ENCODE data around the gene OR13H1. TPM values are rescaled to one million over a fixed set of nuclear protein-coding genes. Genes with fewer than 3 reads are reported as not detected.

Gene OR13H1
- total RNA-seq, 2 donors from 2014 or later, result not detected

DNA sequence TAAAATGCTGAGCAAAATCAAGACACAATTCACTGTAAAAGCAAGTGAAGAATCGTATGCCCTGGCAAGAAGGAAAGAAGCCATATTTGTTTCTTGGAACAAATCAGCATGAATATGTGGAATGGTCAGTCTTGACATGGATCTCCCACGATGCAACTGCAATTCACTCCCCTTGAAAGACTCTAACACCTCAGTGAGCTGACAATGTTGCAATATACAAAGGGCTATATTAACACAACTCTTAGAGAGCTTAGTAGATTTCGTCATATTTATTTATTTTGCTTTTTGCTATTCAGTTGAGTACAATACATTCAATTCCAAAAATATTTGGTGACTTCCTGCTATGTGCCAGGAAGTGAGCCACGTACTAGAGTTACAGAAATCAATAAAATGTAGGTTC is 14.7 kb downstream of the OR13H1 start:
- Mint-ChIP-seq H3K36me3 (ENCODE audit: low read depth) (peaks cover 7% of the 10 kb centered on the region), H3K4me1 (no peaks in the 10 kb centered on the region), H3K4me3 (no peak overlapping the region), H3K9me3 (peaks cover 23% of the 10 kb centered on the region), H3K27me3 (ENCODE audit: insufficient read depth) (no peaks in the 10 kb centered on the region), H3K27ac (no peak overlapping the region)
- Histone ChIP-seq H3K4me1 (ENCODE audit: control insufficient read depth, insufficient read depth, low read length) (no peaks in the 10 kb centered on the region), H3K4me3 (ENCODE audit: low read length) (no peak overlapping the region), H3K9ac (ENCODE audit: extremely low read depth, low read length, poor library complexity, severe bottlenecking) (no peak overlapping the region), H3K27me3 (ENCODE audit: control insufficient read depth, insufficient read depth, low read length, poor library complexity, severe bottlenecking) (no peaks in the 10 kb centered on the region), H3K36me3 (ENCODE audit: control insufficient read depth, insufficient read depth, low read length) (no peaks in the 10 kb centered on the region), H3K27ac (ENCODE audit: low read depth, low read length) (no peak overlapping the region), H3K9me3 (ENCODE audit: control insufficient read depth, low read length) (no peaks in the 10 kb centered on the region)
- 100% methylated on average over 1 to 3 of the region's 4 CpGs for WGBS, 2 experiments (ENCODE audit: insufficient coverage in 1 of 2, insufficient read length in 1 of 2)
- no peak for DNase-seq
- TF ChIP-seq CTCF (conservative IDR thresholded peaks at IDR 0.05), result no peak

GRCh38 chrX:131564553-131565229 is 20.8 kb downstream of the OR13H1 start:
- Mint-ChIP-seq H3K36me3 (ENCODE audit: low read depth) (no peaks in the 10 kb centered on the region), H3K4me3 (no peak overlapping the region), H3K27ac (no peak overlapping the region), H3K4me1 (no peaks in the 10 kb centered on the region), H3K27me3 (ENCODE audit: insufficient read depth) (no peaks in the 10 kb centered on the region), H3K9me3 (no peaks in the 10 kb centered on the region)
- Histone ChIP-seq H3K36me3 (ENCODE audit: control insufficient read depth, insufficient read depth, low read length) (no peaks in the 10 kb centered on the region), H3K9ac (ENCODE audit: extremely low read depth, low read length, poor library complexity, severe bottlenecking) (no peak overlapping the region), H3K27ac (ENCODE audit: low read depth, low read length) (no peak overlapping the region), H3K9me3 (ENCODE audit: control insufficient read depth, low read length) (no peaks in the 10 kb centered on the region), H3K4me1 (ENCODE audit: control insufficient read depth, insufficient read depth, low read length) (no peaks in the 10 kb centered on the region), H3K4me3 (ENCODE audit: low read length) (no peak overlapping the region), H3K27me3 (ENCODE audit: control insufficient read depth, insufficient read depth, low read length, poor library complexity, severe bottlenecking) (no peaks in the 10 kb centered on the region)
- no peak for TF ChIP-seq CTCF (conservative IDR thresholded peaks at IDR 0.05)
- DNase-seq, result no peak
- 90 to 100% methylated on average over 1 of the region's 2 CpGs for WGBS, 2 experiments (ENCODE audit: insufficient coverage in 1 of 2, insufficient read length in 1 of 2)

DNA sequence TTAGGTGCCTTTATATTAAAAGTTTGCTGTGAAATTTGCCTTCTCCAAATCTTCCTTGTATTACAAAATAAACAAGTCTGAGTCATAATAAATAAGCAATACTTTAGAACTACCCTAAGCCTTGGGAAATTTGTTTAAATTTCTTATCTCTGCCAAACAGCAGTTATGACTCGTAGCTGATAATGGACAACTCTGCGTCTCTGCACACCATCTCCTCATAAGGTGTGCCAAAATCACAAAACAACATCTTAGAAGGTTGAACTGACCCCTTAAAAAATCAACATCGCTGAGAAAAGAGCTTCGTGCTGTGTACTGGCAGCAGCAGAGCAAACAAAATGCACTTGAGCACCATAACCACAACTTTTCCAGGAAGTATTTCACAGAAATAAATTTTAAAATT is 22.0 kb downstream of the OR13H1 start:
- Histone ChIP-seq H3K27ac (ENCODE audit: low read depth, low read length) (no peak overlapping the region), H3K36me3 (ENCODE audit: control insufficient read depth, insufficient read depth, low read length) (no peaks in the 10 kb centered on the region), H3K4me1 (ENCODE audit: control insufficient read depth, insufficient read depth, low read length) (no peaks in the 10 kb centered on the region), H3K9me3 (ENCODE audit: control insufficient read depth, low read length) (no peaks in the 10 kb centered on the region), H3K4me3 (ENCODE audit: low read length) (no peak overlapping the region), H3K9ac (ENCODE audit: extremely low read depth, low read length, poor library complexity, severe bottlenecking) (no peak overlapping the region), H3K27me3 (ENCODE audit: control insufficient read depth, insufficient read depth, low read length, poor library complexity, severe bottlenecking) (no peaks in the 10 kb centered on the region)
- 88% methylated on average over 4 of the region's 4 CpGs; no CpG with 5 or more reads in 1 of the 2 experiments for WGBS, 2 experiments (ENCODE audit: insufficient coverage in 1 of 2, insufficient read length in 1 of 2)
- Mint-ChIP-seq H3K9me3 (no peaks in the 10 kb centered on the region), H3K27me3 (ENCODE audit: insufficient read depth) (no peaks in the 10 kb centered on the region), H3K4me3 (no peak overlapping the region), H3K36me3 (ENCODE audit: low read depth) (no peaks in the 10 kb centered on the region), H3K4me1 (no peaks in the 10 kb centered on the region), H3K27ac (no peak overlapping the region)
- no peak for TF ChIP-seq CTCF (conservative IDR thresholded peaks at IDR 0.05)
- DNase-seq, result no peak

Measured in endodermal cell (in vitro differentiated cells).